Measurements from ENCODE around the gene FN1.

GRCh38 chr2:215365184-215365658, 70.6 kb downstream of the FN1 start:
- TF ChIP-seq CTCF (optimal IDR thresholded peaks at IDR 0.05 in 1 of 3, IDR thresholded peaks at IDR 0.05 in 1 of 3, conservative IDR thresholded peaks at IDR 0.05 in 1 of 3; ENCODE audit: extremely low read depth in 1 of 3, insufficient read depth in 2 of 3, low read length in 3 of 3) (no peak), EZH2 (IDR thresholded peaks at IDR 0.05; ENCODE audit: low read length) (no peak)
